IMR-90 (cell line): ENCODE data around the gene C10orf90. TPM values are rescaled to one million over a fixed set of nuclear protein-coding genes. Genes with fewer than 3 reads are reported as not detected.

Source experiments
- ATAC-seq: fragments of 200-7000 bp; cut with Tn5 transposase; 2 replicates; pipeline ENCODE4 v1.9.1; 2020; ENCODE audit warnings: low read depth, mild to moderate bottlenecking, moderate library complexity
- BruUV-seq: library from RNA; stranded (reverse); fragments of 400-500 nt; replicated peaks from 2 replicates; lab custom pipeline; 2021; lab: Mats Ljungman, UMichigan
- CTCF ChIA-PET: fragments of 300-600 bp; formaldehyde crosslinking; extraction: SDS; loops from one replicate; lab custom pipeline; 2021; ENCODE audit warnings: antibody characterized with exemption; lab: Yijun Ruan, JAX
- POLR2A ChIA-PET: fragments of 300-600 bp; sonication (Branson Sonifier 250); formaldehyde crosslinking; loops from one replicate; lab custom pipeline; 2022; ENCODE audit warnings: antibody characterized with exemption; ENCODE audit not compliant: unreplicated experiment; lab: Charles Lee
- DNase-seq: peaks from one replicate; pipeline ENCODE4 v3.0.0; 2013
- H2AFZ ChIP-seq: replicated peaks from 2 replicates; pipeline ENCODE3; 2013; ENCODE audit warnings: low read length, mild to moderate bottlenecking; ENCODE audit not compliant: poor library complexity
- H2AK5ac ChIP-seq: 2 replicates; pipeline ENCODE4 v1.6.1; 2013; ENCODE audit warnings: low read depth, low read length, inconsistent platforms
- H2AK9ac ChIP-seq: replicated peaks from 2 replicates; pipeline ENCODE3; 2013; ENCODE audit warnings: mild to moderate bottlenecking, low read depth, low read length, moderate library complexity; ENCODE audit not compliant: poor library complexity
- H2BK120ac ChIP-seq: 2 replicates; pipeline ENCODE4 v1.6.1; 2013; ENCODE audit warnings: low read depth, low read length, inconsistent platforms
- H2BK15ac ChIP-seq: 3 replicates; pipeline ENCODE4 v1.6.1; 2013; ENCODE audit warnings: low read depth, low read length, inconsistent platforms
- H2BK20ac ChIP-seq: 2 replicates; pipeline ENCODE4 v1.6.1; 2013; ENCODE audit warnings: low read depth, mild to moderate bottlenecking, inconsistent platforms, low read length, moderate library complexity
- H2BK5ac ChIP-seq: 2 replicates; pipeline ENCODE4 v1.6.1; 2013; ENCODE audit warnings: mild to moderate bottlenecking, low read depth, low read length, inconsistent platforms; ENCODE audit not compliant: poor library complexity, severe bottlenecking
- H3K14ac ChIP-seq: replicated peaks from 2 replicates; pipeline ENCODE4 v1.6.1; 2013; ENCODE audit warnings: low read depth, low read length, inconsistent platforms
- H3K18ac ChIP-seq: 2 replicates; pipeline ENCODE4 v1.6.1; 2013; ENCODE audit warnings: low read depth, low read length, control low read depth
- H3K23ac ChIP-seq: 2 replicates; pipeline ENCODE4 v1.6.1; 2013; ENCODE audit warnings: low read depth, low read length, inconsistent platforms
- H3K27ac ChIP-seq: 2 replicates; pipeline ENCODE4 v1.5.1; 2013; ENCODE audit warnings: mild to moderate bottlenecking, control low read depth, low read length; ENCODE audit not compliant: insufficient read depth
- H3K27me3 ChIP-seq: 2 replicates; pipeline ENCODE4 v1.6.1; 2013; ENCODE audit warnings: low read length; ENCODE audit not compliant: control insufficient read depth, insufficient read depth
- H3K36me3 ChIP-seq: 2 replicates; pipeline ENCODE4 v1.6.1; 2013; ENCODE audit warnings: low read length, mixed read lengths; ENCODE audit not compliant: control insufficient read depth, insufficient read depth
- H3K4ac ChIP-seq: 2 replicates; pipeline ENCODE4 v1.6.1; 2013; ENCODE audit warnings: low read depth, low read length, inconsistent platforms
- H3K4me1 ChIP-seq: 2 replicates; pipeline ENCODE4 v1.6.1; 2013; ENCODE audit warnings: low read length, mixed read lengths; ENCODE audit not compliant: control insufficient read depth, insufficient read depth
- H3K4me2 ChIP-seq: 2 replicates; pipeline ENCODE4 v1.6.1; 2013; ENCODE audit warnings: low read depth, mild to moderate bottlenecking, control low read depth, low read length, moderate library complexity
- H3K4me3 ChIP-seq: 2 replicates; pipeline ENCODE4 v1.5.1; 2013; ENCODE audit warnings: low read depth, mild to moderate bottlenecking, control low read depth, low read length, moderate library complexity; ENCODE audit not compliant: insufficient read depth
- H3K56ac ChIP-seq: 2 replicates; pipeline ENCODE4 v1.6.1; 2013; ENCODE audit warnings: low read length, inconsistent platforms; ENCODE audit not compliant: insufficient read depth; ENCODE audit errors: extremely low read depth
- H3K79me1 ChIP-seq, 2 experiments: 2 replicates each; pipeline ENCODE4 v1.6.1; 2013; ENCODE audit warnings: low read length in 2 of 2, inconsistent platforms in 1 of 2, low read depth in 1 of 2
- H3K9ac ChIP-seq: 2 replicates; pipeline ENCODE4 v1.6.1; 2013; ENCODE audit warnings: low read depth, low read length, control low read depth
- H3K9me1 ChIP-seq: 2 replicates; pipeline ENCODE4 v1.6.1; 2013; ENCODE audit warnings: low read length, inconsistent platforms; ENCODE audit not compliant: insufficient read depth
- H3K9me3 ChIP-seq: 2 replicates; pipeline ENCODE4 v1.6.1; 2013; ENCODE audit warnings: low read length; ENCODE audit not compliant: control insufficient read depth, insufficient read depth
- H4K20me1 ChIP-seq: 2 replicates; pipeline ENCODE4 v1.6.1; 2013; ENCODE audit warnings: low read length, inconsistent platforms; ENCODE audit not compliant: insufficient read depth
- H4K5ac ChIP-seq: 2 replicates; pipeline ENCODE4 v1.6.1; 2013; ENCODE audit warnings: mild to moderate bottlenecking, low read depth, low read length, control low read depth
- H4K8ac ChIP-seq, 2 experiments: 2 replicates each; pipeline ENCODE4 v1.6.1; 2013; ENCODE audit warnings: low read depth in 2 of 2, low read length in 2 of 2, control low read depth in 1 of 2, inconsistent platforms in 1 of 2
- H4K91ac ChIP-seq: 2 replicates; pipeline ENCODE4 v1.6.1; 2013; ENCODE audit warnings: low read depth, low read length, inconsistent platforms; ENCODE audit not compliant: insufficient read depth
- BHLHE40 ChIP-seq: fragments of 150-350 bp; IDR thresholded peaks from 2 replicates; pipeline ENCODE4 v1.6.1; 2016; ENCODE audit warnings: mild to moderate bottlenecking, low read depth, low read length
- RFX5 ChIP-seq: IDR thresholded peaks from 2 replicates; pipeline ENCODE4 v1.8.0; 2012; ENCODE audit warnings: low read depth, mild to moderate bottlenecking, low read length, moderate library complexity
- USF2 ChIP-seq: fragments of 150-350 bp; IDR thresholded peaks from 2 replicates; pipeline ENCODE4 v1.6.1; 2017; ENCODE audit warnings: mild to moderate bottlenecking, antibody characterized with exemption, low read length, low read depth
- WGBS, 2 experiments: methylation state at CpG; one replicate each; pipeline versions ENCODE4 v1.1.5 to v1.1.7; 2013; ENCODE audit warnings: missing lambda C conversion rate in 2 of 2; ENCODE audit not compliant: insufficient read length in 1 of 2; ENCODE audit errors: extremely low coverage in 2 of 2; 5-methylcytosine and 5-hydroxymethylcytosine counted together
- dilution Hi-C: fragments of 300-500 bp; cut with HindIII; formaldehyde crosslinking; loops from one replicate; pipeline ENCODE4 v1.14.3; 2018; ENCODE audit warnings: low sequenced_read_pairs; ENCODE audit not compliant: unreplicated experiment
- in situ Hi-C: fragments of 300-500 bp; cut with MboI; formaldehyde crosslinking; loops from 3 replicates; pipeline ENCODE4 v1.14.3; 2019; ENCODE audit warnings: low sequenced_read_pairs, inconsistent platforms, mixed read lengths
- intact Hi-C: fragments of 100-400 bp; cut with micrococcal nuclease; formaldehyde crosslinking; loops from 2 replicates; pipeline ENCODE4 v1.10.0; 2022
- polyA plus RNA-seq, 3 experiments: library from polyadenylated mRNA; depleted of rRNA; stranded (reverse); fragments of >200 nt; gene quantifications; 2 replicates each; pipeline ENCODE4 v1.2.3, GENCODE V29; 2012; ENCODE audit warnings: low replicate concordance in 1 of 3
- total RNA-seq: library from RNA; depleted of rRNA; stranded (reverse); fragments of >200 nt; gene quantifications from 2 replicates; pipeline ENCODE4 v1.2.3, GENCODE V29; 2012

The C10orf90 gene
- total and polyA plus RNA-seq, 2 of the 4 experiments (the other 2 are of a cell fraction): 0.05 to 0.18 TPM

GRCh38 chr10:126474031-126474430, 196.5 kb downstream of the C10orf90 start:
- H2BK120ac ChIP-seq: no peak overlapping the region
- H2AK9ac ChIP-seq: peak overlapping the region; percentile 56
- H3K14ac ChIP-seq: no peak overlapping the region
- no peak overlapping the region for H2AFZ ChIP-seq
- ChIA-PET CTCF (no interaction called here), POLR2A (no interaction called here)
- dilution Hi-C loops: no loop called here
- H3K4ac ChIP-seq: no peak overlapping the region
- no peak overlapping the region for H2AK5ac ChIP-seq
- WGBS, 2 experiments: no CpG with 5 or more reads among the region's 6 CpGs
- H3K4me3 ChIP-seq: no peak overlapping the region
- no peak overlapping the region for H4K91ac ChIP-seq
- H3K4me2 ChIP-seq: no peak overlapping the region
- no peak overlapping the region for H3K56ac ChIP-seq
- in situ Hi-C loops: no loop called here
- TF ChIP-seq BHLHE40: no peak
- TF ChIP-seq RFX5: no peak
- TF ChIP-seq USF2: no peak
- no peaks in the 10 kb centered on the region for H3K36me3 ChIP-seq
- H3K23ac ChIP-seq: no peak overlapping the region
- H3K27me3 ChIP-seq: peaks cover 12% of the 10 kb centered on the region
- no peak overlapping the region for H3K18ac ChIP-seq
- H4K20me1 ChIP-seq: no peaks in the 10 kb centered on the region
- BruUV-seq: no TSS peak
- no peak overlapping the region for H2BK15ac ChIP-seq
- ATAC-seq: no peak
- no peak overlapping the region for H2BK20ac ChIP-seq
- H2BK5ac ChIP-seq: no peak overlapping the region
- no peak overlapping the region for H3K9ac ChIP-seq
- no peaks in the 10 kb centered on the region for H3K9me3 ChIP-seq
- H4K5ac ChIP-seq: no peak overlapping the region
- H3K79me1 ChIP-seq: no peaks in the 10 kb centered on the region
- H3K9me1 ChIP-seq: peaks cover 3% of the 10 kb centered on the region; the same call in 1 of the 2 replicates
- no peaks in the 10 kb centered on the region for H3K4me1 ChIP-seq
- intact Hi-C loops: no loop called here
- H3K27ac ChIP-seq: no peak overlapping the region
- DNase-seq: no peak
- H4K8ac ChIP-seq: no peak overlapping the region
